Mononuclear cell (primary cell): Measurements from ENCODE around the gene NFIA. TPM values are rescaled to one million over a fixed set of nuclear protein-coding genes. Genes with fewer than 3 reads are reported as not detected.
"Not testable (repeated sequence)": the region's sequence is repeated elsewhere in the genome, so short reads cannot be mapped to it uniquely, and the experiment has no call there.

Experiments
- H3K27me3 ChIP-seq: 2 replicates; pipeline ENCODE4 v1.6.0; 2011; ENCODE audit warnings: low read length, control low read depth; ENCODE audit not compliant: insufficient read depth
- H3K4me1 ChIP-seq: 2 replicates; pipeline ENCODE4 v1.5.1; 2011; ENCODE audit warnings: mild to moderate bottlenecking, low read length, control low read depth; ENCODE audit not compliant: insufficient read depth
- H3K4me3 ChIP-seq: 2 replicates; pipeline ENCODE4 v1.5.1; 2011; ENCODE audit warnings: mild to moderate bottlenecking, low read length, moderate library complexity
- H3K9me3 ChIP-seq: 2 replicates; pipeline ENCODE4 v1.5.1; 2011; ENCODE audit warnings: low read depth, mild to moderate bottlenecking, control low read depth, low read length
- total RNA-seq: library from RNA; depleted of rRNA; stranded (reverse); fragments of >200 nt; gene quantifications from one replicate; pipeline ENCODE4 v1.2.3, GENCODE V29; 2012

The NFIA gene
- total RNA-seq, 1 donor, result 3.5 TPM

DNA sequence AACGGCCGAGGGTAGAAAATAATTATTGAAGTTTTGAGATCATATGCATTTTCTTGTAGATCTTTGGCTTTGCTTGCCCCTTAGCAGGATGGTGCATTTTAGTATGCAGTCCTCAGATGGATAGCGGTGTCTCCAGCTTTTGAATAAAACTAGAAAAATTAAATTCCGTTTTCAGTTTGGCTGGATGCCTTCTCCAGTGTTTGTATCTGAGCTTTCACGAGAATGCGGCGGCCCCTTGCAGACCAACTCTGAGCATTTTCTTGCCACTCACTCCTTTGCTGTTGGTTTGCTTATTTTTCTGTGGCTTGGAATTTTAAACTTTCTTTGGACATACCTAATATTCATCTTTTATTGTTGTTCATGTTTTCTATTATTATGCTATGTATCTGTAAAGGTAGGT is 192.6 kb downstream of the NFIA start:
- Histone ChIP-seq H3K9me3 (no peaks in the 10 kb centered on the region), H3K4me1 (no peaks in the 10 kb centered on the region), H3K4me3 (no peak overlapping the region), H3K27me3 (no peaks in the 10 kb centered on the region)

DNA sequence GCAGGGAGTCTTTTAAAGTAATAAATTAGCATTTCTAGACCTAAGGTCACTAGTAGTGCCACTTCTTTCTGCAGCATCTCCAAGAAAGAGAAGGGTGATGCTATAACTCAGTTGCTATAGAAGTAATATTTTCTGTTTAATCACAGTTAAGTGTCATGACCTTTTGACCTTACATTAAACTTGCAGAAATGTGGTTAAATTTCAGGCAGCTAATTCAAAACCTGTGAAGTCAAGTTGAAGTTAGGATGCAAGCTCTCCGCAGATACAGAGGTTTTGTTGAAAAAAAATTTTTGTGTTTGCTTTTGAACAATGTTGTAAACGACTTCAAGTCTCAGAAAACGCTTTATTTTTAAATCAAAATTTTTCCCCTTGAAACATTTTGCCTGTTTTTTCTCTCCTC is 193.9 kb downstream of the NFIA start:
- H3K4me1 ChIP-seq, result no peaks in the 10 kb centered on the region
- H3K9me3 ChIP-seq, result no peaks in the 10 kb centered on the region
- no peak overlapping the region for H3K4me3 ChIP-seq
- H3K27me3 ChIP-seq, result no peaks in the 10 kb centered on the region

GRCh38 chr1:61277121-61277690 is 194.8 kb downstream of the NFIA start:
- no peaks in the 10 kb centered on the region for H3K9me3 ChIP-seq
- no peaks in the 10 kb centered on the region for H3K27me3 ChIP-seq
- no peak overlapping the region for H3K4me3 ChIP-seq
- H3K4me1 ChIP-seq, result no peaks in the 10 kb centered on the region

- not testable (repeated sequence) for H3K4me1 ChIP-seq, H3K4me3 ChIP-seq, H3K9me3 ChIP-seq, H3K27me3 ChIP-seq
Observed at GRCh38 chr1:61278503-61278902, 196.1 kb downstream of the NFIA start.

GRCh38 chr1:61278966-61279365 is 196.6 kb downstream of the NFIA start:
- H3K4me3 ChIP-seq, result no peak overlapping the region
- no peaks in the 10 kb centered on the region for H3K4me1 ChIP-seq

DNA sequence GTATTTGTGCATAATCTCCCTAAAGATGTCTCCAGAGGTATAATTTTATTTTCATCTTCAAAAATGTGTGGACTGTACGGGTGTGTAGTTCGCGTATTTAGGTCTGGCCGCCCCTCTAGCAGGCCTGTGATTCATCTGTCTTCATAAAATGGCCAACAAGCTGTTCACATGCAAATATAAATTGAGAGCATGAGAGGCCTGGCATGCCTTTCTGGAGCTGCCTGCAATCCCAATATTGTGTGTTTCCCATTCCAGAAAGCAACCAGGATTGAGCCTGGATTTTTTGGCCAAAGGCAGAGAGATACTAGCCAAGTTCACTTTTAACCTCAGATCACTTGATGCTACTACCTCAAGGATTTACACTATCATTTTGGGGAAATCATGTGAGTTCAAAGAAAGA is 197.2 kb downstream of the NFIA start:
- Histone ChIP-seq H3K27me3 (no peaks in the 10 kb centered on the region), H3K4me3 (no peak overlapping the region), H3K9me3 (no peaks in the 10 kb centered on the region), H3K4me1 (no peaks in the 10 kb centered on the region)

More at GRCh38 chr1:61278966-61279365, 196.6 kb downstream of the NFIA start:
- H3K9me3 ChIP-seq, result no peaks in the 10 kb centered on the region
- no peaks in the 10 kb centered on the region for H3K27me3 ChIP-seq

DNA sequence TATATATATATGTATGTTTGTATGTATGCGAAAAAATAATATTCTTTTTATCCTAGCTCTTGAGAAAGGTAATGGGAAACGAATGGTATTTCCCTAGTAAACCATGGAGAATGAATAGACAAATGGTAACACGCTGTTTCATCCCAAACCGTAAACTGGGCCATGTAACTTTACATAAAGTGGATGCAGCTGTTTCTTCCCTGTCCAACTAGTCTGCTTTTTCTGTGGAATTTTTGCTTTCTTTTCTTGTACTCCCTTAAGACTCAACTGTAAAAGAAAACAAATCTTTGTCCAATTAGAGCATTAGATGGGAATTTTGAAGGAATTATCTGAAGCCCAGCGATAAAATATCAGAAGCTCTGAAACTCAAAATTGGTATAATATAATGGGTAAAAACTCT is 198.1 kb downstream of the NFIA start:
- Histone ChIP-seq H3K4me3 (no peak overlapping the region), H3K9me3 (no peaks in the 10 kb centered on the region), H3K4me1 (no peaks in the 10 kb centered on the region), H3K27me3 (no peaks in the 10 kb centered on the region)

DNA sequence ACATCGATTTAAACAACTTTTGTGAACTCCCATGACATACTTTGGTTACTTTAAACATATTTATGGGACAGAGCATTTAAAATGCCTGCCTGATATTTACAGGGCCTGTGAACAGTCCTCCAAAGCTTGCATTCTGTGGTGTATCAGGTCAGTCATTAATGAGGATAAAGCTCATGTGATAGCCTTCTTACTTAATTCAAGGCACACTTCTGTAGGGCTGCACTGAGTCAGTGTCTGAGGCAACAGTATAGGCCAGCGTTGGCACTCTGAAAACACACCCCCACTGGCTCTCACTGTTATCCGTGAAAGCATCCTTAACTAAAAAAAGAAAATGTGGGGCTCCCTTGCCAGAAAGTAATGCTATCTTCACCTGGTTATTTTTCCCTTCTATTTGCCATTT is 200.0 kb downstream of the NFIA start:
- Histone ChIP-seq H3K4me1 (no peaks in the 10 kb centered on the region), H3K4me3 (no peak overlapping the region), H3K27me3 (no peaks in the 10 kb centered on the region), H3K9me3 (no peaks in the 10 kb centered on the region)

- Histone ChIP-seq H3K4me1 (no peaks in the 10 kb centered on the region), H3K27me3 (no peaks in the 10 kb centered on the region), H3K9me3 (no peaks in the 10 kb centered on the region), H3K4me3 (no peak overlapping the region)
Observed at GRCh38 chr1:61284248-61284854, 202.0 kb downstream of the NFIA start.

- Histone ChIP-seq H3K4me3 (no peak overlapping the region), H3K27me3 (no peaks in the 10 kb centered on the region)
Observed at GRCh38 chr1:61284936-61285335, 202.6 kb downstream of the NFIA start.

GRCh38 chr1:61285371-61285885 is 203.1 kb downstream of the NFIA start:
- Histone ChIP-seq H3K27me3 (no peaks in the 10 kb centered on the region), H3K9me3 (no peaks in the 10 kb centered on the region), H3K4me1 (no peaks in the 10 kb centered on the region), H3K4me3 (no peak overlapping the region)

More at GRCh38 chr1:61284936-61285335, 202.6 kb downstream of the NFIA start:
- no peaks in the 10 kb centered on the region for H3K4me1 ChIP-seq
- H3K9me3 ChIP-seq, result no peaks in the 10 kb centered on the region

GRCh38 chr1:61287014-61287413 is 204.7 kb downstream of the NFIA start:
- no peaks in the 10 kb centered on the region for H3K27me3 ChIP-seq
- H3K4me3 ChIP-seq, result no peak overlapping the region
- no peaks in the 10 kb centered on the region for H3K4me1 ChIP-seq
- H3K9me3 ChIP-seq, result no peaks in the 10 kb centered on the region

DNA sequence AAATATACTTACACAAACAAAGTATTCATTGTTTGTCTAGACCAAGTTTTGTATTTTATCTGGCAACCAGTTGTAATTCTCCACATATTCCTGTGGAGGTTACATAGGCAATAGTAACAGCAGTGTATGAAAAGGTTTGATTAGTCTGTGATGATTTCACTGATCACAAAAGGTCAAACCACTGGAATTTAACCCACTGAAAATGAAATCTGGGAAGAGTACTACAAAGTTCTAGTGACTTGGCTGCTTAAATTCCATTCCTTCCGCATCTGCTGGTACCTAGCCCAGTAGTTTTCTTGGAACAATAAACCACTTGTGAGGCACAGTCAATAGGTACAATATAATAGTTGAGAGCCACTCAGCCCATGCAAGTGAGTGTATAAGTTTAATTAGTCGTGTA is 205.4 kb downstream of the NFIA start:
- Histone ChIP-seq H3K4me3 (no peak overlapping the region), H3K27me3 (no peaks in the 10 kb centered on the region), H3K4me1 (no peaks in the 10 kb centered on the region), H3K9me3 (no peaks in the 10 kb centered on the region)

- H3K9me3 ChIP-seq, result no peaks in the 10 kb centered on the region
- no peaks in the 10 kb centered on the region for H3K4me1 ChIP-seq
- H3K4me3 ChIP-seq, result no peak overlapping the region
- no peaks in the 10 kb centered on the region for H3K27me3 ChIP-seq
Observed at GRCh38 chr1:61289232-61290098, 207.1 kb downstream of the NFIA start.

DNA sequence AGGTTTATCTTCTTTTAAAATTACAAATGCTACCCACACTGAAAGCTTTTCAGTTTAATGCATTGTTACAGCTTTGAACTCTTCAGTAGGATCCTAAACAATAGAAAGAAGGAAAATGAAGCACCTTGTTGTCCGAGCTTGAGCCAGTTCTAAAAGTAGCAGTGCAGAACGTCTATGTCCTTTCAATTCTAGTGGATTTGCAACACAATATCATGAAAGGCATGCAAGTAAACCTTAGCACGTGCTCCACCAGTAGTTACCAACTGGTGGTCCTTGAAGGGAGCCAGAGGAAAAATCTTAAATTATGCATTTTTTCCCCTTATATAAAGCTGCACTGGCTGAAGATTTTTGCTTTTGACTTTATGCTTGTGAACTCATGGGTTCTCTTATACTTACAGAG is 208.2 kb downstream of the NFIA start:
- H3K4me1 ChIP-seq, result no peaks in the 10 kb centered on the region
- no peak overlapping the region for H3K4me3 ChIP-seq
- H3K9me3 ChIP-seq, result no peaks in the 10 kb centered on the region
- H3K27me3 ChIP-seq, result no peaks in the 10 kb centered on the region
